GM12878 (cell line): ENCODE measurements around the gene CCDC12. TPM values are rescaled to one million over a fixed set of nuclear protein-coding genes. Genes with fewer than 3 reads are reported as not detected.

Source experiments
- BMI1 ChIP-seq: fragments of 450-650 bp; IDR thresholded peaks from 2 replicates; pipeline ENCODE4 v1.6.1; 2016; ENCODE audit warnings: mild to moderate bottlenecking, moderate library complexity, borderline replicate concordance
- CHD1 ChIP-seq: IDR thresholded peaks from 2 replicates; pipeline ENCODE4 v1.6.1; 2012; ENCODE audit warnings: low read depth, low read length, improper control_type of control experiment
- HDGF ChIP-seq: fragments of 450-650 bp; IDR thresholded peaks from 2 replicates; pipeline ENCODE4 v1.6.1; 2016; ENCODE audit warnings: antibody characterized with exemption
- MEF2B ChIP-seq: fragments of 450-650 bp; IDR thresholded peaks from 2 replicates; pipeline ENCODE4 v1.6.1; 2018; ENCODE audit warnings: mild to moderate bottlenecking, moderate library complexity; ENCODE audit not compliant: partially characterized antibody, poor library complexity, severe bottlenecking
- NBN ChIP-seq: fragments of 450-650 bp; IDR thresholded peaks from 2 replicates; pipeline ENCODE4 v1.6.1; 2016
- POLR2A ChIP-seq: IDR thresholded peaks from 2 replicates; pipeline ENCODE4 v1.6.1; 2011; ENCODE audit warnings: low read depth, mild to moderate bottlenecking, low read length
- RAD21 ChIP-seq: IDR thresholded peaks from 2 replicates; pipeline ENCODE4 v1.6.1; 2011; ENCODE audit warnings: mild to moderate bottlenecking, low read depth, low read length, moderate library complexity; ENCODE audit not compliant: insufficient read depth
- SPI1 ChIP-seq: IDR thresholded peaks from 2 replicates; pipeline ENCODE4 v1.6.1; 2011; ENCODE audit warnings: low read depth, mild to moderate bottlenecking, low read length, moderate library complexity, borderline replicate concordance; ENCODE audit not compliant: insufficient read depth
- SREBF1 ChIP-seq: IDR thresholded peaks from 2 replicates; pipeline ENCODE4 v1.6.1; 2012; ENCODE audit warnings: mild to moderate bottlenecking, low read length
- TCF7 ChIP-seq: IDR thresholded peaks from 2 replicates; pipeline ENCODE4 v1.6.1; 2014; ENCODE audit warnings: antibody characterized with exemption, borderline replicate concordance
- polyA plus RNA-seq, 11 experiments: library from polyadenylated mRNA; depleted of rRNA in 4 of 11; unstranded in 6 of 11; stranded (reverse) in 5 of 11; fragments of >200 nt; fragmentation: Nextera tagmentation in 4 of 11; fragmentation: Illumina TruSeq in 1 of 11; extraction: Ambion mirVana in 4 of 11; extraction: Trizol in 1 of 11; gene quantifications; 1 replicate in 1 of 11; 2 replicates in 10 of 11; pipeline versions ENCODE4 v1.2.1 to v1.2.3, GENCODE V29; 2011 to 2016; ENCODE audit warnings: inconsistent platforms in 2 of 11, missing spikeins in 2 of 11, low read depth in 1 of 11
- total RNA-seq, 4 experiments: library from RNA; depleted of rRNA in 3 of 4; stranded (reverse); fragments of >200 nt in 3 of 4; fragmentation: Illumina TruSeq in 1 of 4; extraction: Trizol in 1 of 4; gene quantifications; 2 replicates each; pipeline versions ENCODE4 v1.2.1 to v1.2.3, GENCODE V29; 2013 to 2021
- TF ChIP-seq, protein P1 (sequence below): fragments of 150-350 bp; IDR thresholded peaks from 2 replicates; pipeline ENCODE4 v1.6.1; 2016; ENCODE audit warnings: low read depth, low read length

CCDC12 gene
- total and polyA plus RNA-seq, 10 of the 15 experiments (the other 5 are each of a cell fraction or from before 2014, with no cell fraction given) = 9.2 to 91.4 (median 61.3) TPM

- peak; percentile 19; the same call in 1 of the 2 replicates for TF ChIP-seq SPI1
- TF ChIP-seq MEF2B = no peak
- TF ChIP-seq, protein P1, sequence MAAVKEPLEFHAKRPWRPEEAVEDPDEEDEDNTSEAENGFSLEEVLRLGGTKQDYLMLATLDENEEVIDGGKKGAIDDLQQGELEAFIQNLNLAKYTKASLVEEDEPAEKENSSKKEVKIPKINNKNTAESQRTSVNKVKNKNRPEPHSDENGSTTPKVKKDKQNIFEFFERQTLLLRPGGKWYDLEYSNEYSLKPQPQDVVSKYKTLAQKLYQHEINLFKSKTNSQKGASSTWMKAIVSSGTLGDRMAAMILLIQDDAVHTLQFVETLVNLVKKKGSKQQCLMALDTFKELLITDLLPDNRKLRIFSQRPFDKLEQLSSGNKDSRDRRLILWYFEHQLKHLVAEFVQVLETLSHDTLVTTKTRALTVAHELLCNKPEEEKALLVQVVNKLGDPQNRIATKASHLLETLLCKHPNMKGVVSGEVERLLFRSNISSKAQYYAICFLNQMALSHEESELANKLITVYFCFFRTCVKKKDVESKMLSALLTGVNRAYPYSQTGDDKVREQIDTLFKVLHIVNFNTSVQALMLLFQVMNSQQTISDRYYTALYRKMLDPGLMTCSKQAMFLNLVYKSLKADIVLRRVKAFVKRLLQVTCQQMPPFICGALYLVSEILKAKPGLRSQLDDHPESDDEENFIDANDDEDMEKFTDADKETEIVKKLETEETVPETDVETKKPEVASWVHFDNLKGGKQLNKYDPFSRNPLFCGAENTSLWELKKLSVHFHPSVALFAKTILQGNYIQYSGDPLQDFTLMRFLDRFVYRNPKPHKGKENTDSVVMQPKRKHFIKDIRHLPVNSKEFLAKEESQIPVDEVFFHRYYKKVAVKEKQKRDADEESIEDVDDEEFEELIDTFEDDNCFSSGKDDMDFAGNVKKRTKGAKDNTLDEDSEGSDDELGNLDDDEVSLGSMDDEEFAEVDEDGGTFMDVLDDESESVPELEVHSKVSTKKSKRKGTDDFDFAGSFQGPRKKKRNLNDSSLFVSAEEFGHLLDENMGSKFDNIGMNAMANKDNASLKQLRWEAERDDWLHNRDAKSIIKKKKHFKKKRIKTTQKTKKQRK = no peak
- TF ChIP-seq BMI1 = no peak
- TF ChIP-seq RAD21 = no peak
- no peak for TF ChIP-seq HDGF
- TF ChIP-seq TCF7 = no peak
- TF ChIP-seq CHD1 = no peak
- TF ChIP-seq SREBF1 = no peak
- TF ChIP-seq POLR2A = no peak
- TF ChIP-seq NBN = no peak
Observed at GRCh38 chr3:46893763-46894162, 82.8 kb downstream of the CCDC12 start (continued).
